A549 (cell line): Measurements from ENCODE around the gene FBXO3. TPM values are rescaled to one million over a fixed set of nuclear protein-coding genes. Genes with fewer than 3 reads are reported as not detected.

Experiments used
- ATAC-seq, 2 experiments: fragments of 200-7000 bp in 1 of 2; fragments of >200 bp in 1 of 2; cut with Nextera tagmentation in 1 of 2; cut with Tn5 transposase in 1 of 2; 3 replicates each; pipeline versions ENCODE4 v1.8.0 to v1.9.1; 2018 to 2020; ENCODE audit warnings: mild to moderate bottlenecking in 1 of 2, moderate library complexity in 1 of 2
- CTCF ChIA-PET: fragments of 300-600 bp; sonication (Branson Sonifier 250); formaldehyde crosslinking; extraction: SDS; loops from one replicate; lab custom pipeline; 2021; ENCODE audit warnings: antibody characterized with exemption, inconsistent platforms; lab: Yijun Ruan, JAX
- POLR2A ChIA-PET: fragments of 350-600 bp; formaldehyde crosslinking; extraction: SDS; loops from one replicate; lab custom pipeline; 2021; ENCODE audit warnings: antibody characterized with exemption, inconsistent platforms; lab: Yijun Ruan, JAX
- DNase-seq, 2 experiments: peaks; one replicate each; pipeline versions ENCODE4 v3.0.0 to v3.0.0-alpha.2; 2011 to 2016; ENCODE audit warnings: low read depth in 1 of 2, low spot score in 1 of 2
- FAIRE-seq: peaks from 2 replicates; lab custom pipeline; 2011; peaks lifted over from hg19 to GRCh38; lab: Jason Lieb, UNC
- H3K27ac ChIP-seq, 2 experiments: fragments of >200 bp; sonication (Bioruptor Twin); formaldehyde crosslinking; 3 replicates each; pipeline ENCODE4 v1.5.1; 2016 to 2017
- H3K4me1 ChIP-seq: fragments of >200 bp; sonication (Bioruptor Twin); formaldehyde crosslinking; 3 replicates; pipeline ENCODE4 v1.6.1; 2016
- H3K4me2 ChIP-seq: fragments of >200 bp; sonication (Bioruptor Twin); formaldehyde crosslinking; 3 replicates; pipeline ENCODE4 v1.6.1; 2016
- H3K4me3 ChIP-seq: fragments of >200 bp; sonication (Bioruptor Twin); formaldehyde crosslinking; 3 replicates; pipeline ENCODE4 v1.5.1; 2016
- H3K9me3 ChIP-seq: fragments of >200 bp; sonication (Bioruptor Twin); formaldehyde crosslinking; 3 replicates; pipeline ENCODE4 v1.6.1; 2016
- BHLHE40 ChIP-seq: IDR thresholded peaks from 2 replicates; pipeline ENCODE4 v1.6.1; 2012; ENCODE audit warnings: low read depth, low read length, inconsistent platforms
- CBX8 ChIP-seq: fragments of 200-600 bp; sonication (generic); IDR thresholded peaks from 2 replicates; pipeline ENCODE4 v1.6.1; 2016
- CHD2 ChIP-seq: fragments of 150-350 bp; IDR thresholded peaks from 2 replicates; pipeline ENCODE4 v1.6.1; 2014; ENCODE audit warnings: low read length; ENCODE audit not compliant: partially characterized antibody
- EP300 ChIP-seq, 2 experiments: fragments of >200 bp; sonication (Bioruptor Twin); formaldehyde crosslinking; IDR thresholded peaks; 2 replicates in 1 of 2; 3 replicates in 1 of 2; pipeline ENCODE4 v1.6.1; 2016 to 2017
- FOXS1 ChIP-seq: fragments of 250-450 bp; sonication (Bioruptor Pico); IDR thresholded peaks from 2 replicates; pipeline ENCODE4 v1.5.0; 2020; ENCODE audit warnings: mild to moderate bottlenecking, moderate library complexity
- HDAC2 ChIP-seq: fragments of 200-600 bp; sonication (generic); IDR thresholded peaks from 2 replicates; pipeline ENCODE4 v1.6.1; 2016
- HOXA7 ChIP-seq: fragments of 250-450 bp; sonication (Bioruptor Pico); IDR thresholded peaks from 2 replicates; pipeline ENCODE4 v1.5.0; 2020; ENCODE audit warnings: mild to moderate bottlenecking, moderate library complexity
- HOXB5 ChIP-seq: fragments of 250-450 bp; sonication (Bioruptor Pico); IDR thresholded peaks from 2 replicates; pipeline ENCODE4 v1.5.0; 2020; ENCODE audit warnings: mild to moderate bottlenecking, moderate library complexity
- KDM1A ChIP-seq: fragments of 200-600 bp; sonication (generic); IDR thresholded peaks from 2 replicates; pipeline ENCODE4 v1.6.1; 2016; ENCODE audit warnings: low read depth, mild to moderate bottlenecking
- MAFK ChIP-seq: fragments of 450-650 bp; IDR thresholded peaks from 2 replicates; pipeline ENCODE4 v1.6.1; 2014; ENCODE audit not compliant: partially characterized antibody
- MAZ ChIP-seq: fragments of 150-350 bp; IDR thresholded peaks from 2 replicates; pipeline ENCODE4 v1.6.1; 2014; ENCODE audit warnings: antibody characterized with exemption, low read depth, low read length, borderline replicate concordance
- MYC ChIP-seq: IDR thresholded peaks from 2 replicates; pipeline ENCODE4 v1.6.1; 2012; ENCODE audit warnings: mild to moderate bottlenecking, inconsistent platforms, low read length, improper control_type of control experiment, borderline replicate concordance
- NR3C1 ChIP-seq: fragments of >200 bp; sonication (Bioruptor Twin); formaldehyde crosslinking; IDR thresholded peaks from 3 replicates; pipeline ENCODE4 v1.6.1; 2017
- PHF8 ChIP-seq: fragments of 200-600 bp; sonication (generic); IDR thresholded peaks from 2 replicates; pipeline ENCODE4 v1.6.1; 2016; ENCODE audit warnings: low read depth, mild to moderate bottlenecking, antibody characterized with exemption, moderate library complexity, borderline replicate concordance
- POLR2A ChIP-seq: IDR thresholded peaks from 2 replicates; pipeline ENCODE4 v1.6.1; 2012; ENCODE audit warnings: mild to moderate bottlenecking, low read length
- POLR2AphosphoS2 ChIP-seq: conservative IDR thresholded peaks from 2 replicates; pipeline ENCODE4 v1.6.1; 2012; ENCODE audit warnings: low read length, improper control_type of control experiment, inconsistent platforms
- RAD21 ChIP-seq, 2 experiments: fragments of >200 bp in 1 of 2; sonication (Bioruptor Twin) in 1 of 2; formaldehyde crosslinking in 1 of 2; IDR thresholded peaks in 1 of 2; conservative IDR thresholded peaks in 1 of 2; 2 replicates in 1 of 2; 3 replicates in 1 of 2; pipeline ENCODE4 v1.6.1; 2012 to 2018; ENCODE audit warnings: inconsistent platforms in 1 of 2
- RFX5 ChIP-seq: fragments of 450-650 bp; IDR thresholded peaks from 2 replicates; pipeline ENCODE4 v1.7.1; 2014; ENCODE audit warnings: antibody characterized with exemption, mild to moderate bottlenecking, moderate library complexity
- RNF2 ChIP-seq: fragments of 200-600 bp; sonication (generic); IDR thresholded peaks from 2 replicates; pipeline ENCODE4 v1.6.1; 2016; ENCODE audit warnings: low read depth, mild to moderate bottlenecking, antibody characterized with exemption, moderate library complexity, borderline replicate concordance
- SMC3 ChIP-seq: fragments of >200 bp; sonication (Bioruptor Twin); formaldehyde crosslinking; IDR thresholded peaks from 3 replicates; pipeline ENCODE4 v1.6.1; 2018; ENCODE audit warnings: inconsistent platforms
- TFCP2L1 ChIP-seq: fragments of 250-450 bp; sonication (Bioruptor Pico); IDR thresholded peaks from 2 replicates; pipeline ENCODE4 v1.5.0; 2021; ENCODE audit warnings: mild to moderate bottlenecking
- TP53 ChIP-seq: fragments of 250-450 bp; sonication (Bioruptor Pico); IDR thresholded peaks from 2 replicates; pipeline ENCODE4 v1.5.0; 2021; ENCODE audit warnings: mild to moderate bottlenecking, moderate library complexity
- ZC3H11A ChIP-seq: fragments of 450-650 bp; IDR thresholded peaks from 2 replicates; pipeline ENCODE4 v1.6.1; 2014; ENCODE audit warnings: antibody characterized with exemption, mild to moderate bottlenecking
- ZFP36 ChIP-seq: fragments of 450-650 bp; IDR thresholded peaks from 2 replicates; pipeline ENCODE4 v1.6.1; 2014; ENCODE audit warnings: borderline replicate concordance; ENCODE audit not compliant: partially characterized antibody
- ZSCAN20 ChIP-seq: fragments of 250-450 bp; sonication (Bioruptor Pico); IDR thresholded peaks from 2 replicates; pipeline ENCODE4 v1.8.0; 2022; ENCODE audit warnings: mild to moderate bottlenecking, moderate library complexity
- WGBS: methylation state at CpG from one replicate; pipeline ENCODE4 v1.1.6; 2017; ENCODE audit errors: missing lambda C conversion rate; 5-methylcytosine and 5-hydroxymethylcytosine counted together
- polyA plus RNA-seq, 4 experiments: library from polyadenylated mRNA; depleted of rRNA in 3 of 4; stranded (reverse); fragments of >200 nt; fragmentation: RNase III in 1 of 4; extraction: RNeasy Plus Mini Kit Qiagen cat#74134 plus additional on column Dnase treatment in 1 of 4; gene quantifications; 2 replicates in 3 of 4; 3 replicates in 1 of 4; pipeline ENCODE4 v1.2.3, GENCODE V29; 2011 to 2017
- TF ChIP-seq, protein P1 (sequence below): IDR thresholded peaks from 2 replicates; pipeline ENCODE4 v1.6.1; 2012
- TF ChIP-seq, protein P2 (sequence below): fragments of 450-650 bp; IDR thresholded peaks from 2 replicates; pipeline ENCODE4 v1.6.1; 2014; ENCODE audit warnings: antibody characterized with exemption
- TF ChIP-seq, protein P3 (sequence below): fragments of 200-600 bp; sonication (generic); IDR thresholded peaks from 2 replicates; pipeline ENCODE4 v1.6.1; 2016; ENCODE audit warnings: antibody characterized with exemption, mild to moderate bottlenecking, moderate library complexity
- TF ChIP-seq, protein P4 (sequence below): fragments of >200 bp; sonication (Bioruptor Twin); formaldehyde crosslinking; IDR thresholded peaks from 3 replicates; pipeline ENCODE4 v1.5.1; 2016
- TF ChIP-seq, protein P5 (sequence below): IDR thresholded peaks from 2 replicates; pipeline ENCODE4 v1.6.1; 2012; ENCODE audit warnings: low read depth, borderline replicate concordance
- TF ChIP-seq, protein P6 (sequence below): fragments of >200 bp; sonication (Bioruptor Twin); formaldehyde crosslinking; IDR thresholded peaks from 3 replicates; pipeline ENCODE4 v1.6.1; 2016

FBXO3 gene
- polyA plus RNA-seq, 2 of the 4 experiments (the other 2 are of a cell fraction), result 22.5 to 42.6 TPM

DNA sequence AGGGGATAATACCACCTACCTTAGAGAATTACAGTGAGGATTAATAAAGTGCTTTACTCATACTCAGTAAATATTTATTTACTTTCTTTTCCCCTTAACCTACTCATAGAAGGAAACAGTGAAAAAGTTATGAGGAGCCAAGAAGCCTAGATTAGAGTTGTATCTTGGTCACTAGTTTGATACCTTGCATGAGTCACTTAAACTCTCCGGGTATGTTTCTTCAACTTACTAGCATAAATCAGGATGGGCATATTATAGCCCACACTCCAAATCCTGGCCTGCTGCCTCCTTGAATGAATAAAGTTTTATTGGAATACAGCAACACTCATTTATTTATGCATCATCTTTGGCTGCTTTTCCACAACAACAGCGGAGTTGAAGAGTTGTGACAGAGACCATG, 8.2 kb downstream of the FBXO3 start:
- no peak for TF ChIP-seq MYC
- TF ChIP-seq SMC3, result no peak
- no peak for TF ChIP-seq EP300 (IDR thresholded peaks at IDR 0.05)
- no peak for TF ChIP-seq ZSCAN20 (CRISPR knock-in tag)
- no peak for TF ChIP-seq PHF8
- TF ChIP-seq TP53 (CRISPR knock-in tag), result no peak
- no peak for TF ChIP-seq FOXS1
- TF ChIP-seq, protein P1, sequence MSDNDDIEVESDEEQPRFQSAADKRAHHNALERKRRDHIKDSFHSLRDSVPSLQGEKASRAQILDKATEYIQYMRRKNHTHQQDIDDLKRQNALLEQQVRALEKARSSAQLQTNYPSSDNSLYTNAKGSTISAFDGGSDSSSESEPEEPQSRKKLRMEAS, result no peak
- TF ChIP-seq, protein P2, sequence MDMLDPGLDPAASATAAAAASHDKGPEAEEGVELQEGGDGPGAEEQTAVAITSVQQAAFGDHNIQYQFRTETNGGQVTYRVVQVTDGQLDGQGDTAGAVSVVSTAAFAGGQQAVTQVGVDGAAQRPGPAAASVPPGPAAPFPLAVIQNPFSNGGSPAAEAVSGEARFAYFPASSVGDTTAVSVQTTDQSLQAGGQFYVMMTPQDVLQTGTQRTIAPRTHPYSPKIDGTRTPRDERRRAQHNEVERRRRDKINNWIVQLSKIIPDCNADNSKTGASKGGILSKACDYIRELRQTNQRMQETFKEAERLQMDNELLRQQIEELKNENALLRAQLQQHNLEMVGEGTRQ, result no peak
- no peak for TF ChIP-seq MAZ
- no peak for TF ChIP-seq POLR2A
- TF ChIP-seq RAD21 (conservative IDR thresholded peaks at IDR 0.05 in 1 of 2, IDR thresholded peaks at IDR 0.05 in 1 of 2), result no peak
- no peak for TF ChIP-seq HOXB5
- no peak for TF ChIP-seq MAFK
- TF ChIP-seq, protein P3, sequence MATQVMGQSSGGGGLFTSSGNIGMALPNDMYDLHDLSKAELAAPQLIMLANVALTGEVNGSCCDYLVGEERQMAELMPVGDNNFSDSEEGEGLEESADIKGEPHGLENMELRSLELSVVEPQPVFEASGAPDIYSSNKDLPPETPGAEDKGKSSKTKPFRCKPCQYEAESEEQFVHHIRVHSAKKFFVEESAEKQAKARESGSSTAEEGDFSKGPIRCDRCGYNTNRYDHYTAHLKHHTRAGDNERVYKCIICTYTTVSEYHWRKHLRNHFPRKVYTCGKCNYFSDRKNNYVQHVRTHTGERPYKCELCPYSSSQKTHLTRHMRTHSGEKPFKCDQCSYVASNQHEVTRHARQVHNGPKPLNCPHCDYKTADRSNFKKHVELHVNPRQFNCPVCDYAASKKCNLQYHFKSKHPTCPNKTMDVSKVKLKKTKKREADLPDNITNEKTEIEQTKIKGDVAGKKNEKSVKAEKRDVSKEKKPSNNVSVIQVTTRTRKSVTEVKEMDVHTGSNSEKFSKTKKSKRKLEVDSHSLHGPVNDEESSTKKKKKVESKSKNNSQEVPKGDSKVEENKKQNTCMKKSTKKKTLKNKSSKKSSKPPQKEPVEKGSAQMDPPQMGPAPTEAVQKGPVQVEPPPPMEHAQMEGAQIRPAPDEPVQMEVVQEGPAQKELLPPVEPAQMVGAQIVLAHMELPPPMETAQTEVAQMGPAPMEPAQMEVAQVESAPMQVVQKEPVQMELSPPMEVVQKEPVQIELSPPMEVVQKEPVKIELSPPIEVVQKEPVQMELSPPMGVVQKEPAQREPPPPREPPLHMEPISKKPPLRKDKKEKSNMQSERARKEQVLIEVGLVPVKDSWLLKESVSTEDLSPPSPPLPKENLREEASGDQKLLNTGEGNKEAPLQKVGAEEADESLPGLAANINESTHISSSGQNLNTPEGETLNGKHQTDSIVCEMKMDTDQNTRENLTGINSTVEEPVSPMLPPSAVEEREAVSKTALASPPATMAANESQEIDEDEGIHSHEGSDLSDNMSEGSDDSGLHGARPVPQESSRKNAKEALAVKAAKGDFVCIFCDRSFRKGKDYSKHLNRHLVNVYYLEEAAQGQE, result no peak
- TF ChIP-seq CBX8, result no peak
- TF ChIP-seq, all 56 proteins: peak for 0
- Histone ChIP-seq H3K27ac (no peak overlapping the region), H3K4me3 (no peak overlapping the region), H3K9me3 (no peaks in the 10 kb centered on the region), H3K4me1 (no peaks in the 10 kb centered on the region), H3K4me2 (no peak overlapping the region)
- ATAC-seq, result no peak
- ChIA-PET POLR2A (no interaction called here), CTCF (no interaction called here)
- no peak for DNase-seq
- WGBS, result 69% methylated on average over 2 of the region's 2 CpGs
- no peak for FAIRE-seq

DNA sequence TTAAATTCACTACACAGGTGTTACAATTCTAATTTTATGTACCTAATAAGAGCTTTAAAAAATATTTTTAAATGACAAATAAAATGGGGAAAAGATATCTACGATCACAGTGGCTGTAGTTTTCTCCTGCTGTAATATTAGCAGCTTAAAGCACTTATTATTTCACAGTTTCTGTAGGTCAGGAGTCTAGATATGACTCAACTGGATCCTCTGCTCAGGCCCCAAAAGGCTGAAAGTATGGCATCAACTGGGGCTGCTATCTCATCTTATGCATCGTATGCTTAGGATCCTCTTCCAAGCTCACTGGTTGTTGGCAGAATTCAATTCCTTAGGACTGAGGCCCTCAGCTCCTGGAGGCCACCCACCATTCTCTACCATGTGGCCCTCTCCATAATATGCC, 12.8 kb downstream of the FBXO3 start:
- POLR2A ChIA-PET, result interaction anchor here (0.7 kb wide), 1 partner anchor 12 kb away, joined by 3 read pairs; no protein-coding TSS in a partner anchor
- Histone ChIP-seq H3K4me3 (no peak overlapping the region), H3K4me1 (no peaks in the 10 kb centered on the region), H3K4me2 (no peak overlapping the region), H3K9me3 (no peaks in the 10 kb centered on the region), H3K27ac (no peak overlapping the region)
- DNase-seq (no peak), FAIRE-seq (no peak), ATAC-seq (no peak)
- TF ChIP-seq RAD21 (conservative IDR thresholded peaks at IDR 0.05 in 1 of 2, IDR thresholded peaks at IDR 0.05 in 1 of 2) (no peak), CBX8 (no peak), BHLHE40 (no peak), HDAC2 (no peak), ZC3H11A (no peak), MAZ (no peak), MYC (no peak), POLR2AphosphoS2 (no peak), KDM1A (no peak), NR3C1 (no peak), CHD2 (no peak), HOXA7 (CRISPR knock-in tag) (no peak), RNF2 (no peak), RFX5 (no peak), ZFP36 (no peak), TFCP2L1 (CRISPR knock-in tag) (no peak)
- TF ChIP-seq, protein P4, sequence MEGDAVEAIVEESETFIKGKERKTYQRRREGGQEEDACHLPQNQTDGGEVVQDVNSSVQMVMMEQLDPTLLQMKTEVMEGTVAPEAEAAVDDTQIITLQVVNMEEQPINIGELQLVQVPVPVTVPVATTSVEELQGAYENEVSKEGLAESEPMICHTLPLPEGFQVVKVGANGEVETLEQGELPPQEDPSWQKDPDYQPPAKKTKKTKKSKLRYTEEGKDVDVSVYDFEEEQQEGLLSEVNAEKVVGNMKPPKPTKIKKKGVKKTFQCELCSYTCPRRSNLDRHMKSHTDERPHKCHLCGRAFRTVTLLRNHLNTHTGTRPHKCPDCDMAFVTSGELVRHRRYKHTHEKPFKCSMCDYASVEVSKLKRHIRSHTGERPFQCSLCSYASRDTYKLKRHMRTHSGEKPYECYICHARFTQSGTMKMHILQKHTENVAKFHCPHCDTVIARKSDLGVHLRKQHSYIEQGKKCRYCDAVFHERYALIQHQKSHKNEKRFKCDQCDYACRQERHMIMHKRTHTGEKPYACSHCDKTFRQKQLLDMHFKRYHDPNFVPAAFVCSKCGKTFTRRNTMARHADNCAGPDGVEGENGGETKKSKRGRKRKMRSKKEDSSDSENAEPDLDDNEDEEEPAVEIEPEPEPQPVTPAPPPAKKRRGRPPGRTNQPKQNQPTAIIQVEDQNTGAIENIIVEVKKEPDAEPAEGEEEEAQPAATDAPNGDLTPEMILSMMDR, result no peak
- TF ChIP-seq, protein P5, sequence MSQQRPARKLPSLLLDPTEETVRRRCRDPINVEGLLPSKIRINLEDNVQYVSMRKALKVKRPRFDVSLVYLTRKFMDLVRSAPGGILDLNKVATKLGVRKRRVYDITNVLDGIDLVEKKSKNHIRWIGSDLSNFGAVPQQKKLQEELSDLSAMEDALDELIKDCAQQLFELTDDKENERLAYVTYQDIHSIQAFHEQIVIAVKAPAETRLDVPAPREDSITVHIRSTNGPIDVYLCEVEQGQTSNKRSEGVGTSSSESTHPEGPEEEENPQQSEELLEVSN, result no peak
- TF ChIP-seq, protein P6, sequence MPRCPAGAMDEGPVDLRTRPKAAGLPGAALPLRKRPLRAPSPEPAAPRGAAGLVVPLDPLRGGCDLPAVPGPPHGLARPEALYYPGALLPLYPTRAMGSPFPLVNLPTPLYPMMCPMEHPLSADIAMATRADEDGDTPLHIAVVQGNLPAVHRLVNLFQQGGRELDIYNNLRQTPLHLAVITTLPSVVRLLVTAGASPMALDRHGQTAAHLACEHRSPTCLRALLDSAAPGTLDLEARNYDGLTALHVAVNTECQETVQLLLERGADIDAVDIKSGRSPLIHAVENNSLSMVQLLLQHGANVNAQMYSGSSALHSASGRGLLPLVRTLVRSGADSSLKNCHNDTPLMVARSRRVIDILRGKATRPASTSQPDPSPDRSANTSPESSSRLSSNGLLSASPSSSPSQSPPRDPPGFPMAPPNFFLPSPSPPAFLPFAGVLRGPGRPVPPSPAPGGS, result no peak
- CTCF ChIA-PET, result interaction anchor here (0.9 to 1.3 kb wide), 3 partner anchors 24 to 69 kb away, joined by 3 read pairs; no protein-coding TSS in a partner anchor
- WGBS, result 85% methylated on average over 2 of the region's 2 CpGs
